Activated T-helper 1 cell treated with anti-CD3 and anti-CD28 coated beads, Interleukin-12 subunit alpha, Interleukin-12 subunit beta, Interleukin-2, Interleukin-4 antibody, amounts not matched to agents 30 ng/mL and 10 ng/mL and 1 ng/mL, durations not matched to agents 14 hours and 24 hours and 36 hours (primary cell): ENCODE measurements around the gene GNG4. TPM values are rescaled to one million over a fixed set of nuclear protein-coding genes. Genes with fewer than 3 reads are reported as not detected.
"Not testable (repeated sequence)": the region's sequence is repeated elsewhere in the genome, so short reads cannot be mapped to it uniquely, and the experiment has no call there.

Source experiments
- DNase-seq: peaks from one replicate; pipeline ENCODE4 v3.0.0; 2021; ENCODE audit warnings: low spot score
- H3K27ac Mint-ChIP-seq: one replicate; pipeline ENCODE4 v1.8.0; 2021; ENCODE audit warnings: mild to moderate bottlenecking, mixed read lengths
- H3K27me3 Mint-ChIP-seq: one replicate; pipeline ENCODE4 v1.8.0; 2022; ENCODE audit warnings: mild to moderate bottlenecking, moderate library complexity, mixed read lengths; ENCODE audit not compliant: insufficient read depth
- H3K36me3 Mint-ChIP-seq: one replicate; pipeline ENCODE4 v1.8.0; 2021; ENCODE audit warnings: low read depth, mixed read lengths
- H3K4me1 Mint-ChIP-seq: one replicate; pipeline ENCODE4 v1.8.0; 2021; ENCODE audit warnings: low read depth, mixed read lengths
- H3K4me3 Mint-ChIP-seq: one replicate; pipeline ENCODE4 v1.8.0; 2021; ENCODE audit warnings: mild to moderate bottlenecking, moderate library complexity, mixed read lengths
- H3K9me3 Mint-ChIP-seq: one replicate; pipeline ENCODE4 v1.8.0; 2021; ENCODE audit warnings: mixed read lengths
- intact Hi-C: fragments of 100-400 bp; cut with micrococcal nuclease; formaldehyde crosslinking; loops from one replicate; pipeline ENCODE4 v1.15.1; 2024
- total RNA-seq: library from RNA; stranded (reverse); gene quantifications from 2 replicates; pipeline ENCODE4 v1.2.3, GENCODE V29; 2022

Gene GNG4
- total RNA-seq, 1 donor from 2014 or later: 103 TPM

DNA sequence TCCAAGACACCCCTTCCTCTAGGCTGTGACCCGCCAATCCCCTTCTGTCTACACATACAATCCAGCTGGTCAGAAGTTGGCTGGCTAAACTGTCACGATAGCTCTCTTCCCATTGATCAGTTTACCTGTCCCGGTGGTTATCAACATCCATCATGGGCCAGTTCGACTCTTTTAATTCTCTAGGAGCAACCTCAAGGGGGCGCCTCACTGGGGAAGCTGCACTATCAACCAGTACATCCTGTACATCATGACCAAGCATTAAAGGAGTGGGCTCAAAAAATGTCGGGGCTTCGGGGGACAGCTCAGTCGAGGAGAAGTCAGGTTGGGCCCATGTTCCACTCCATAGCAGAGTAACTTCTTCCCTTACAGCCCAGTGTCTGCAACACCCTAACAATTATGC is 92.1 kb downstream of the GNG4 start:
- Mint-ChIP-seq H3K9me3 (no peaks in the 10 kb centered on the region), H3K4me1 (no peaks in the 10 kb centered on the region), H3K27me3 (peaks cover 8% of the 10 kb centered on the region), H3K36me3 (peaks cover 1% of the 10 kb centered on the region), H3K4me3 (no peak overlapping the region), H3K27ac (no peak overlapping the region)
- intact Hi-C loops: no loop called here
- DNase-seq: peak; percentile 5

DNA sequence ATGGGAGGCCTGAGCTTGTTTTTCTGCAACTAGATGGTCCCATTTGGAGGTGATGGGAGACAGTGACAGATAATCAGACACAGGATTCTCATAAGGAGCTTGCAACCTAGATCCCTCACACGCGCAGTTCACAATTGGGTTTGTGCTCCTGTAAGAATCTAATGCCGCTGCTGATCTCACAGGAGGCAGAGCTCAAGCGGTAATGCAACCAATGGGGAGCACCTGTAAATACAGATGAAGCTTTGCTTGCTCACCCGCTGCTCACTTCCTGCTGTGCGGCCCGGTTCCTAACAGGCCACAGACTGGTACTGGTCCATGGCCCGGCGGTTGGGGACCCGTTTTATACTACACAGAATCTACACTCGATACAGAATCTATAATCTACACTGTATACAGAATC is 92.8 kb downstream of the GNG4 start:
- Mint-ChIP-seq H3K9me3 (no peaks in the 10 kb centered on the region), H3K4me3 (no peak overlapping the region), H3K36me3 (peaks cover 1% of the 10 kb centered on the region), H3K27ac (no peak overlapping the region), H3K27me3 (peaks cover 8% of the 10 kb centered on the region), H3K4me1 (no peaks in the 10 kb centered on the region)
- intact Hi-C loops: no loop called here
- DNase-seq: no peak

DNA sequence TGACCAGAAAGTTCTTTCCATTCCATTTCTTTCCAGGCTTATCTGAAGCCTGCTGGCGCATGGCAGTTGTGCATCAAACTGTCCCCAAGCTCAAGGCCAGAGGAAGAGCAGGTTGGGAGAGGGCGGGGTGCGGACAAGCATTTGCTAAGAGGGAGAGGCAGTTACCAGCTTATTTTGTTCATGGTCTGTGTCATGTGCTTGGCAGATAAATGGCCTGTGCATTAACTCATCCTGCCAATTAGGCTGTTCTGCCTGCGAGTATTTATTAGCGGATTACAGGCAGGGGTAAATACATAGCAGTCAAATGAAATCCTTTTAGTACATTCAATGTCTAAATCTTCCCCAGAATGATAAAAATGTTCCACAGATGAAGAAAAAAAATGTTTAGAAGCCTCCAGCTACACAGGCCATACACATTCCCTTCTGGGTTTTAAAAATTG is 96.5 kb downstream of the GNG4 start:
- Mint-ChIP-seq H3K36me3 (no peaks in the 10 kb centered on the region), H3K4me3 (no peak overlapping the region), H3K4me1 (no peaks in the 10 kb centered on the region), H3K27me3 (peaks cover 4% of the 10 kb centered on the region), H3K9me3 (no peaks in the 10 kb centered on the region), H3K27ac (no peak overlapping the region)
- intact Hi-C loops: no loop called here
- no peak for DNase-seq

DNA sequence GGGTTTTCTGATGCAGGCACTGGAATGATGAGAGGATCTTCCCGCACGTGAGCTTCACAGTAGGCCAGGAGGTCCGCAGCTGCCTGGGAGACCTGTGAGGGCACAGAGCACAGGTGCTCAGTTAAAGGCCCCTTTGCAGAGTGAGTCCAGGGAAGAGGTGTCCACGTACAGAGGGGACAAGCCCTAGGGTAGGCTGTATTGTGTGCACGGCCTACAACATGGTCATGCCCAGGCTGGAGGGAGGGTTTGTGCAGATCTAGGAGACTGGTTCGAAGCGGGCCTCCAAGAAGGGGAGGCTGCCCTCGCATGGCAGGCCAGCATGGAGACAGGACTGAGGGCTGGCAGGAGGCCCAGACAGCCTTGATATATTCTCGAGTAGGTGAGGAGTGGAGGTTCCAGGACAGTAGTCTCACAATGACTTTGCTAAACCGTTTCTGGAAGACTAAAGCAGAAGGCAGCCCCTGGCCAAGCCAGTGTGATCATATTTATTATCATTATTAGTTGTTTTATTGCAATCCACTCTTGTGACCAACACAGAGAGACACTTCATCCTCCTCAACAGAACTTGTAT is 97.4 kb downstream of the GNG4 start:
- Mint-ChIP-seq H3K27ac (no peak overlapping the region), H3K9me3 (no peaks in the 10 kb centered on the region), H3K4me3 (no peak overlapping the region), H3K36me3 (no peaks in the 10 kb centered on the region), H3K27me3 (peaks cover 6% of the 10 kb centered on the region), H3K4me1 (no peaks in the 10 kb centered on the region)
- no peak for DNase-seq
- intact Hi-C loops: no loop called here

DNA sequence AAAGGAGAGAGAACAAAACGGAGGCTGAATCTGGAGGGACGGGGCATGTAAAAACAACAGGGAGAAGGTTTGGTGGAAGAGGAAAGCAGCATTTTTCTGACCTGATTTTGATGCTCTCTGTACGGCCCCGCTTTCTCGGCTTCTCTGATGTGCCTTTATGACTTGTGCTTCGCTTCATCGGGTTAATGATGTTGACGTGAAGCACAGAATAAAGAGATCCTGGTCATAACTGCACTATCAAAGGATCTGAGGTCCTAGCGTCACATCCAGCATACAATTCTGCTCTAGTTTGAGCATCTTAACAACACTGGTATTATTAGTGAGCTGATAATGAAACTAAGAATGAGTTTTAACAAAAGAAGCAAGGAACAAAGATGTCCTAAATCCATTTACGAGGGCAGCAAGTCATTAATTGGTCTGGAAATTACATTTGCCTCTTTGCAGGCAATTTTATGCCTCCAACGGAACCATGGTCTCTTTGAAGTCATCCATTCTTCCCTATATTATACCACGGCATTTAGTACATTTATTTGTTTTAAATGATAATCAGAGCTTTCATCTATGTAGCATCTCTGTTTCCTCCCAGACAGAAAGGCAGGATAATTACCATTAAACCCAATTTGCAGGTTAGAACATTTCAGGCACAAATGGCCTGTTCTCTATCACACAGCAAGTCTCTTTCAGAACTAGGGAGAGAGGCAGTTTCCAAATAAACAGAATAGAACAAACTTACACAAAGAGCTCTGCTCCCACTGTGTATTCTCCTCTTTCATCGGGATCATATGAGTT is 100.0 kb downstream of the GNG4 start:
- Mint-ChIP-seq H3K9me3 (no peaks in the 10 kb centered on the region), H3K4me3 (no peak overlapping the region), H3K4me1 (no peaks in the 10 kb centered on the region), H3K27me3 (peaks cover 11% of the 10 kb centered on the region), H3K36me3 (no peaks in the 10 kb centered on the region), H3K27ac (no peak overlapping the region)
- intact Hi-C loops: no loop called here
- no peak for DNase-seq

DNA sequence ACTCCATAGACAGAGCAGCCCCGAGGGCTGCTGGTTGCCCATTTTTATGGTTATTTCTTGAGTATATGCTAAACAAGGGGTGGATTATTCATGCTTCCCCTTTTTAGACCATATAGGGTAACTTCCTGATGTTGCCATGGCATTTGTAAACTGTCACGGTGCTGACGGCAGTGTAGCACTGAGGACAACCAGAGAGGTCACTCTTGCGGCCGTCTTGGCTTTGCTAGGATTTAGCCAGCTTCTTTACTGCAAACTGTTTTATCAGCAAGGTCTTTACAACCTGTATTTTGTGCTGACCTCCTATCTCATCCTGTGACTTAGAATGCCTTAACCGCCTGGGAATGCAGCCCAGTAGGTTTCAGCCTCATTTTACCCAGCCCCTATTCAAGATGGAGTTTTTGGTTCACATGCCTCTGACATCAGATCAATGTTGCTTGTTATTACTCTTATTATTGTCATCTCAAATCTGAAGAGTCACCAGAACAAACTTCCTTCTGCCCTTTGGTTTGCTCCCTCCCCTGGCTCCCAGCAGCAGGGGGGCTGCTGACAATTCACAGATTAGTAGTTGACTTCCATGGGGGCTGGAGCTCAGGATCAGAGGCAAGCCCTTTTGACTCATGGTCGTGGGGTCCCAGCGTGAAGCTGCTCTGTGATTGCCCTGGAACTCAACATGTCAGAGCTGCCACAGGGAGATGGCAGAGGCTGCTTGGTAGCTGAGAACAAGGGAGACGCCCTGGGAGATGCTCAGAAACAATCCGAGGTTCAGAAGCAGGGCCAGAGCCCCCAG is 103.0 kb downstream of the GNG4 start:
- H3K27ac Mint-ChIP-seq, H3K4me1 Mint-ChIP-seq, intact Hi-C loops, H3K4me3 Mint-ChIP-seq, H3K36me3 Mint-ChIP-seq, H3K9me3 Mint-ChIP-seq, DNase-seq, H3K27me3 Mint-ChIP-seq: not testable (repeated sequence)

DNA sequence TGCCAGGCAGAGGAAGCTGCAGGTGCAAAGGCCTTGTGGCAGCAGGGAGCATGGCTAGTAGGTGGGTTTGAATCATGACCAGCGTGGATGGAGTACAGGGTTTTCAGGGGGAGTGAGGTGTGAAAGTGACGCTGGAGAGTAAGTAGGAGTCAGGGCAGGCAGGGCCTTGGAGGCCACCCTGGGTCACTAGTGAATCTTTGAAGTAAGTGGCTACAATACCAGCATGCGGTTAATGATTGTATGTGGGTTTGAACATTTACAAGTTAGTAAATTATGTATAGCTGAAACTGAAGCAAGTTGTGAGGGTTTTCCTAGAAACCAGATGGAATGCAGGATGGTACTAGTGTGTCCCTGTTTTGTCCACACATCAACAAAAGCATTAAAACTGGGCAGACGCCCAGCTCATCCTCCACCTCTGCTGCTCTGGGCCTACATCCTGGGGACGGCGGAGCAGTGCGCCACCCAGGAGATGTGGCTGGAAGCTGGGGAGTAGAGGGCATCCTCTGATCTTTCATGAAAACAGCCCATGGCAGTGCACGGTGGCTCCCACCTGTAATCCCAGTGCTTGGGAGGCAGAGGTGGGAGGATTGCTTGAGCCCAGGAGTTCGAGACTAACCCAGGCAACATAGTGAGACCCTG is 104.2 kb downstream of the GNG4 start:
- no peak for DNase-seq
- intact Hi-C loops: no loop called here
- Mint-ChIP-seq H3K9me3 (no peaks in the 10 kb centered on the region), H3K4me1 (no peaks in the 10 kb centered on the region), H3K27ac (no peak overlapping the region), H3K36me3 (no peaks in the 10 kb centered on the region), H3K4me3 (no peak overlapping the region), H3K27me3 (peaks cover 9% of the 10 kb centered on the region)

DNA sequence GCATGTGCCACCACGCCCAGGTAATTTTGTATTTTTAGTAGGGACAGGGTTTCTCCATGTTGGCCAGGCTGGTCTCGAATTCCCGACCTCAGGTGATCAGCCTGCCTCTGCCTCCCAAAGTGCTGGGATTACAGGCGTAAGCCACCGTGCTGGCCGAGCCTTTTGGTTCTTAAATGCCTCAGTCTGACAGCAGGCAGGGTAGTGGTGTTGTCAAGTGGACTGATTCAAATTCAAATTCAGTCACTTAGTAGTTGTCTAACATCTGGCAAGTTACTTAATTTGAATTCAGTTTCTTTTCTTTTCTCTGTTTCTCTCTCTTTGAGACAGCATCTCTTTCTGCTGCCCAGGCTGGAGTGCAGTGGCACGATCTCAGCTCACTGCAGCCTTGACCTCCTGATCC is 106.7 kb downstream of the GNG4 start:
- DNase-seq, H3K9me3 Mint-ChIP-seq, H3K36me3 Mint-ChIP-seq, H3K27me3 Mint-ChIP-seq, H3K4me1 Mint-ChIP-seq, intact Hi-C loops, H3K4me3 Mint-ChIP-seq, H3K27ac Mint-ChIP-seq: not testable (repeated sequence)

DNA sequence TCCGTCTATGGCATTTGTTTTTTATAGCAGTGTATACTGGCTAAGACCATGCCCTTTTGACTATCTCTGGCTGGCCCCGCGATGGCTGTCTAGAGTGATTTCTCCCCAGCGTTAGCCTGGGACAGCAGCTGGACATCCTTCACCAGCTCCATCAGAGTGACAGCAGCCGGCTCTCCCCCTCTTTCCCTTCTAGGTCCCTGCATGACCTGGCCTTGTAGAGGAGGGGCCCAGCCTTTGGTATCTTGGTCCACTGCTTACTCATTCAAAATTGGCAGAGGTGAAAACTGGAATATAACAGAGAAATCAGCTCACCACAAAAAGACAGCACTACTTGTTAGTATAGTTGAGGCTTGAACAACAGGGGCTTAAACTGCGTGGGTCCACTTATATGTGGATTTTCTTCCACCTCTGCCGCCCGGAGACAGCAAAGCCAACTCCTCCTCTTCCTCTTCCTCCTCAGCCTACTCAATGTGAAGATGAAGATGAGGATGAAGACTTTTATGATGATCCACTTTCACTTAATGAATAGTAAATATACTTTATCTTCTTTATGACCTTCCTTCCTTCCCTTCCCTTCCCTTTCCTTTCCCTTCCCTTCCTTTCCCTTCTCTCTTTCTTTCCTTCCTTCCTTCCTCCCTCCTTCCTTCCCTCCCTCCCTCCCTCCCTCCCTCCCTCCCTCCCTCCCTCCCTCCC is 116.0 kb downstream of the GNG4 start:
- no peaks in the 10 kb centered on the region for H3K36me3 Mint-ChIP-seq
- intact Hi-C loops: no loop called here
- H3K9me3 Mint-ChIP-seq: no peaks in the 10 kb centered on the region
- H3K27ac Mint-ChIP-seq: no peak overlapping the region
- H3K27me3 Mint-ChIP-seq: peaks cover 6% of the 10 kb centered on the region
- DNase-seq: no peak
- H3K4me1 Mint-ChIP-seq: no peaks in the 10 kb centered on the region
- no peak overlapping the region for H3K4me3 Mint-ChIP-seq

DNA sequence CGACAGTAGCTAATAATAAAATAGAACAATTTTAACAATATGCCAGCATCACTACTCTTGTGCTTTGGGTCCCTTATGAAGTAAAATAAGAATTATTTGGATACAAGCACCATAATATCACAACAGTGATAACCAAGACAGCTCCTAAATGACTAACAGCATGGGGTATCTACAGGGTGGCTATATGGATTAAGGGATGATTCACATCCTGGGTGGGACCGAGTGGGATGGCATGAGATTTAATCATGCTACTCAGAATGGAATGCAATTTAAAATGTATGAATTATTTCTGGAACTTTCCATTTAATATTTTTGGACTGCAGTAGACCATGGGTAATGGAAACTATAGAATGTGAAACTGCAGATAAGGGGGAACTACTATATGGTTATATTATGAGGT is 117.2 kb downstream of the GNG4 start:
- H3K36me3 Mint-ChIP-seq: no peaks in the 10 kb centered on the region
- intact Hi-C loops: no loop called here

DNA sequence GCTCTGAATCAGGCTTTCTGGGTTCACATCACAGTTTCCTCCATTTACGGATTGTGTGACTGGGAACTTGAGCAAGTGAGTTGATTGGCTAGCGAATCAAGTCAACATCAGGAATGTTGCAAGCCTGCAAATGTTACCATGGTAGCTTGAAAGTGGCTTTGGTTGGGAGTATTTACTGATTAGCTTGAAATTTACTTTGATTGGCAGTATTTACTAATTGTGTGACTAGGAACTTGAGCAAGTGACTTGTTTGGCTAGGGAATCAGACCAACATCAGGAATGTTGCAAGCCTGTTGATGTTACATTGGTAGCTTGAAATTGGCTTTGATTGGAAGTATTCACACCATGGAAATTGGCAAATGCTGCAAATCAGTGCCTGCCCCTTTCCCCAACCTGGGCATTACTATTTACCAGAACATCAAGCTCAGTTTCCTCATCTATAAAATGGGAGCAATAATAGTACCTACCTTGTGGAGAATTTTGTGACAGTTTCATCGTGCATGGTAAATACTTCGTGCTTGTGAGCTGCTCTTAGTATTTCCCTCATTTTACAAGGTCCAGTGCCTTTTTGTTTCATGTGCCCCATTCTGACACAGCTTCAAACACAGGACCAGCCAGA is 122.3 kb downstream of the GNG4 start:
- no peak for DNase-seq
- intact Hi-C loops: no loop called here
- no peaks in the 10 kb centered on the region for H3K36me3 Mint-ChIP-seq
- H3K9me3 Mint-ChIP-seq: no peaks in the 10 kb centered on the region
- no peak overlapping the region for H3K4me3 Mint-ChIP-seq
- no peaks in the 10 kb centered on the region for H3K27me3 Mint-ChIP-seq
- no peak overlapping the region for H3K27ac Mint-ChIP-seq
- H3K4me1 Mint-ChIP-seq: peaks cover 7% of the 10 kb centered on the region

More for the DNA sequence above, 117.2 kb downstream of the GNG4 start:
- Mint-ChIP-seq H3K27me3 (peaks cover 6% of the 10 kb centered on the region), H3K9me3 (no peaks in the 10 kb centered on the region), H3K27ac (no peak overlapping the region), H3K4me3 (no peak overlapping the region), H3K4me1 (no peaks in the 10 kb centered on the region)
- DNase-seq: no peak

DNA sequence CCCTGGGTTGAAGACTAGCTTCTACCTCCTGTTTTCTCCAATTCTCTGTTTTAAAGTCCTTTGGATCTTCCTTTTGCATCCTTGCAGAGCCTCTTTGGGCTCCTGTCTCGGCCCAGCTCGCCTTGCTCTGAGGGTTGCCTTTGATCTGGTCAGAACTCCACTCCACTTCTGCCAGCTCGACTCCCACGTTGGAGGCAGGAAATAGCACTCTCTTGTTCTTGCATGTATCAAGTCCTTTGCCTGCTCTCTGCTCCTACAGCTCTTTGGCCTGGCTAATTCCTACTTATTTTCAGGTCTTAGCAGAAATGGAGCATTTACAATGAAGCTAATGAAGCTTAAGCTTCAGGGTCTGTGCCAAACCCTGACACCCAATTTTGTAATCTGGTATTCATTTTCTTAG is 124.3 kb downstream of the GNG4 start:
- no peak overlapping the region for H3K27ac Mint-ChIP-seq
- intact Hi-C loops: no loop called here
- peaks cover 7% of the 10 kb centered on the region for H3K4me1 Mint-ChIP-seq
- H3K36me3 Mint-ChIP-seq: no peaks in the 10 kb centered on the region
- DNase-seq: no peak
- H3K9me3 Mint-ChIP-seq: no peaks in the 10 kb centered on the region
- no peak overlapping the region for H3K4me3 Mint-ChIP-seq
- H3K27me3 Mint-ChIP-seq: peaks cover 2% of the 10 kb centered on the region
